A549 (cell line): ENCODE data around the gene CDX2. TPM values are rescaled to one million over a fixed set of nuclear protein-coding genes. Genes with fewer than 3 reads are reported as not detected.

ENCODE experiments used
- ATAC-seq, 2 experiments: fragments of 200-7000 bp in 1 of 2; fragments of >200 bp in 1 of 2; cut with Nextera tagmentation in 1 of 2; cut with Tn5 transposase in 1 of 2; 3 replicates each; pipeline versions ENCODE4 v1.8.0 to v1.9.1; 2018 to 2020; ENCODE audit warnings: mild to moderate bottlenecking in 1 of 2, moderate library complexity in 1 of 2
- CTCF ChIA-PET: fragments of 300-600 bp; sonication (Branson Sonifier 250); formaldehyde crosslinking; extraction: SDS; loops from one replicate; lab custom pipeline; 2021; ENCODE audit warnings: antibody characterized with exemption, inconsistent platforms; lab: Yijun Ruan, JAX
- POLR2A ChIA-PET: fragments of 350-600 bp; formaldehyde crosslinking; extraction: SDS; loops from one replicate; lab custom pipeline; 2021; ENCODE audit warnings: antibody characterized with exemption, inconsistent platforms; lab: Yijun Ruan, JAX
- DNase-seq, 2 experiments: peaks; one replicate each; pipeline versions ENCODE4 v3.0.0 to v3.0.0-alpha.2; 2011 to 2016; ENCODE audit warnings: low read depth in 1 of 2, low spot score in 1 of 2
- FAIRE-seq: peaks from 2 replicates; lab custom pipeline; 2011; peaks lifted over from hg19 to GRCh38; lab: Jason Lieb, UNC
- H3K27ac ChIP-seq, 2 experiments: fragments of >200 bp; sonication (Bioruptor Twin); formaldehyde crosslinking; 3 replicates each; pipeline ENCODE4 v1.5.1; 2016 to 2017
- H3K4me1 ChIP-seq: fragments of >200 bp; sonication (Bioruptor Twin); formaldehyde crosslinking; 3 replicates; pipeline ENCODE4 v1.6.1; 2016
- H3K4me2 ChIP-seq: fragments of >200 bp; sonication (Bioruptor Twin); formaldehyde crosslinking; 3 replicates; pipeline ENCODE4 v1.6.1; 2016
- H3K4me3 ChIP-seq: fragments of >200 bp; sonication (Bioruptor Twin); formaldehyde crosslinking; 3 replicates; pipeline ENCODE4 v1.5.1; 2016
- H3K9me3 ChIP-seq: fragments of >200 bp; sonication (Bioruptor Twin); formaldehyde crosslinking; 3 replicates; pipeline ENCODE4 v1.6.1; 2016
- BHLHE40 ChIP-seq: IDR thresholded peaks from 2 replicates; pipeline ENCODE4 v1.6.1; 2012; ENCODE audit warnings: low read depth, low read length, inconsistent platforms
- E2F6 ChIP-seq: IDR thresholded peaks from 2 replicates; pipeline ENCODE4 v1.6.1; 2012; ENCODE audit warnings: low read depth, borderline replicate concordance
- EHF ChIP-seq: fragments of 250-450 bp; sonication (Bioruptor Pico); IDR thresholded peaks from 2 replicates; pipeline ENCODE4 v1.5.0; 2020; ENCODE audit warnings: mild to moderate bottlenecking
- ESRRA ChIP-seq: fragments of 150-350 bp; IDR thresholded peaks from 2 replicates; pipeline ENCODE4 v1.6.1; 2014; ENCODE audit warnings: mild to moderate bottlenecking, low read length, borderline replicate concordance
- FOSB ChIP-seq: fragments of 250-450 bp; sonication (Bioruptor Pico); IDR thresholded peaks from 2 replicates; pipeline ENCODE4 v1.5.0; 2020; ENCODE audit warnings: mild to moderate bottlenecking, moderate library complexity
- GATA3 ChIP-seq: IDR thresholded peaks from 2 replicates; pipeline ENCODE4 v1.6.1; 2012; ENCODE audit warnings: borderline replicate concordance
- HDAC2 ChIP-seq: fragments of 200-600 bp; sonication (generic); IDR thresholded peaks from 2 replicates; pipeline ENCODE4 v1.6.1; 2016
- HMGXB4 ChIP-seq: fragments of 250-450 bp; sonication (Bioruptor Pico); IDR thresholded peaks from 2 replicates; pipeline ENCODE4 v1.5.0; 2021; ENCODE audit warnings: mild to moderate bottlenecking, moderate library complexity, borderline replicate concordance
- HOXB5 ChIP-seq: fragments of 250-450 bp; sonication (Bioruptor Pico); IDR thresholded peaks from 2 replicates; pipeline ENCODE4 v1.5.0; 2020; ENCODE audit warnings: mild to moderate bottlenecking, moderate library complexity
- JUNB ChIP-seq: fragments of >200 bp; sonication (Bioruptor Twin); formaldehyde crosslinking; IDR thresholded peaks from 2 replicates; pipeline ENCODE4 v1.6.1; 2016
- KDM1A ChIP-seq: fragments of 200-600 bp; sonication (generic); IDR thresholded peaks from 2 replicates; pipeline ENCODE4 v1.6.1; 2016; ENCODE audit warnings: low read depth, mild to moderate bottlenecking
- KDM5A ChIP-seq: fragments of 200-600 bp; sonication (generic); IDR thresholded peaks from 2 replicates; pipeline ENCODE4 v1.6.1; 2016; ENCODE audit warnings: antibody characterized with exemption, mild to moderate bottlenecking
- MAFK ChIP-seq: fragments of 450-650 bp; IDR thresholded peaks from 2 replicates; pipeline ENCODE4 v1.6.1; 2014; ENCODE audit not compliant: partially characterized antibody
- MAZ ChIP-seq: fragments of 150-350 bp; IDR thresholded peaks from 2 replicates; pipeline ENCODE4 v1.6.1; 2014; ENCODE audit warnings: antibody characterized with exemption, low read depth, low read length, borderline replicate concordance
- MYC ChIP-seq: IDR thresholded peaks from 2 replicates; pipeline ENCODE4 v1.6.1; 2012; ENCODE audit warnings: mild to moderate bottlenecking, inconsistent platforms, low read length, improper control_type of control experiment, borderline replicate concordance
- NFE2L2 ChIP-seq: fragments of 150-350 bp; conservative IDR thresholded peaks from 2 replicates; pipeline ENCODE4 v1.6.1; 2014; ENCODE audit warnings: low read length
- NR3C1 ChIP-seq: fragments of >200 bp; sonication (Bioruptor Twin); formaldehyde crosslinking; IDR thresholded peaks from 3 replicates; pipeline ENCODE4 v1.6.1; 2017
- PHF8 ChIP-seq: fragments of 200-600 bp; sonication (generic); IDR thresholded peaks from 2 replicates; pipeline ENCODE4 v1.6.1; 2016; ENCODE audit warnings: low read depth, mild to moderate bottlenecking, antibody characterized with exemption, moderate library complexity, borderline replicate concordance
- POLR2A ChIP-seq: IDR thresholded peaks from 2 replicates; pipeline ENCODE4 v1.6.1; 2012; ENCODE audit warnings: mild to moderate bottlenecking, low read length
- RCOR1 ChIP-seq: fragments of 150-350 bp; IDR thresholded peaks from 2 replicates; pipeline ENCODE4 v1.6.1; 2014; ENCODE audit warnings: antibody characterized with exemption, low read length, low read depth
- RFX5 ChIP-seq: fragments of 450-650 bp; IDR thresholded peaks from 2 replicates; pipeline ENCODE4 v1.7.1; 2014; ENCODE audit warnings: antibody characterized with exemption, mild to moderate bottlenecking, moderate library complexity
- SREBF2 ChIP-seq: fragments of 450-650 bp; IDR thresholded peaks from 2 replicates; pipeline ENCODE4 v1.6.1; 2014; ENCODE audit warnings: mild to moderate bottlenecking, moderate library complexity
- USF2 ChIP-seq: fragments of 450-650 bp; IDR thresholded peaks from 2 replicates; pipeline ENCODE4 v1.6.1; 2014; ENCODE audit warnings: antibody characterized with exemption
- ZC3H11A ChIP-seq: fragments of 450-650 bp; IDR thresholded peaks from 2 replicates; pipeline ENCODE4 v1.6.1; 2014; ENCODE audit warnings: antibody characterized with exemption, mild to moderate bottlenecking
- ZNF302 ChIP-seq: fragments of 250-450 bp; sonication (Bioruptor Pico); IDR thresholded peaks from 2 replicates; pipeline ENCODE4 v1.9.0; 2021; ENCODE audit warnings: inconsistent platforms, mild to moderate bottlenecking, moderate library complexity
- WGBS: methylation state at CpG from one replicate; pipeline ENCODE4 v1.1.6; 2017; ENCODE audit errors: missing lambda C conversion rate; 5-methylcytosine and 5-hydroxymethylcytosine counted together
- polyA minus RNA-seq: library from RNA; depleted of rRNA, polyadenylated mRNA; stranded (reverse); fragments of >200 nt; gene quantifications from 2 replicates; pipeline ENCODE4 v1.2.3, GENCODE V29; 2011; rRNA and poly(A)+ RNA removed
- polyA plus RNA-seq, 4 experiments: library from polyadenylated mRNA; depleted of rRNA in 3 of 4; stranded (reverse); fragments of >200 nt; fragmentation: RNase III in 1 of 4; extraction: RNeasy Plus Mini Kit Qiagen cat#74134 plus additional on column Dnase treatment in 1 of 4; gene quantifications; 2 replicates in 3 of 4; 3 replicates in 1 of 4; pipeline ENCODE4 v1.2.3, GENCODE V29; 2011 to 2017
- TF ChIP-seq, protein P1 (sequence below): fragments of 150-350 bp; IDR thresholded peaks from 2 replicates; pipeline ENCODE4 v1.6.1; 2014; ENCODE audit warnings: low read depth, mild to moderate bottlenecking, low read length
- TF ChIP-seq, protein P2 (sequence below): IDR thresholded peaks from 2 replicates; pipeline ENCODE4 v1.6.1; 2012

The CDX2 gene
- polyA plus RNA-seq (2011; rRNA removed) = 0.14 and 0.17 TPM in 2 replicates
- 0.75 and 0.87 TPM in 2 replicates for polyA plus RNA-seq (2012; cell fraction: cytosol; rRNA removed)
- polyA plus RNA-seq (2012; cell fraction: nucleus; rRNA removed) = 0.78 and 1.0 TPM in 2 replicates
- polyA plus RNA-seq (2017; fragmentation: RNase III; extraction: RNeasy Plus Mini Kit Qiagen cat#74134 plus additional on column Dnase treatment) = 0.19 to 0.34 TPM (median 0.20 TPM) in 3 replicates
- 0.29 TPM in 1 of 2 replicates, not detected in the other for polyA minus RNA-seq

DNA sequence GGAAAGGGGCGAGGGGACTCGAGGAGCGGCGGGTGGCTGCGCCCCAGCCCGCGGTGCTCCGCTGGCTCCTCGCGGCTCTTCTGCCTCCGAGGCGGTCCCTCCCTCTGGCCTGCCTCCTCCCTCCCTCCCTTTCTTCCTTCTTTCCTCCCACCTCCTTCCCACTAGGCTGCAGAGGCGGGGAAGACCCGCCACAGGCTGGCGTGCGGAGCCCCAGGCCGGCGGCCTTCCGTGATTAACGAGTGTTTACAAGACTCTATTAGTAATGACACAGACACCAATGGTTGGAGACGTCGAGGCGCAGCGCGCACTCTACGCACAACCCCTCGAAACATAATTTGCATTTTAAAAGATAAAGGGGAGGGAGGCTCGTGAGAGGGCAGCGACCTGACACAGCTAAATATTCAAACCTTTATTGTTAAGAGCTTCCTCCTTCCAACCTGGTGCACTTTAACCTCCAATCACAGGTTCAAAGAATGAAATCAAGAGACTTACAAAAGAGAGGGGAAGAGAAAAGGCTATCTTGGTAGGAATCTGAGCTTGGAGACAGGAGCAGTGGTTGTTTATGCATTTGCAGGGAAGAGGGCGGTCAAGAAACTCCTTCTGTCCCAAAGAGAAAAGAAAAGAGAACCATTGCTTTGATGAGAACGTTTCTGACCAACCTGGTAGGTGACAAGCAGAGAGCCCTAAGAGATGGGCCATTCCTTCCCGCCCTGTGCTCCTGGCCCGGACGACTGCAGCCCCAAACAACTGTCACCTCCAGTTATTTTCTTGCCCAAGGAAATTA is at the start of gene CDX2:
Gene CDX2, minus strand, starts transcription at position 234 of the 784 bp plus-strand sequence. CDS start 309 bp downstream, outside the sequence.
- TF ChIP-seq MAZ = no peak
- no peak for TF ChIP-seq USF2
- TF ChIP-seq BHLHE40 = no peak
- no peak for TF ChIP-seq NFE2L2
- no peak for TF ChIP-seq KDM1A
- TF ChIP-seq POLR2A = peak; percentile 60
- WGBS = 54% methylated on average over 22 of the region's 34 CpGs
- CTCF ChIA-PET = interaction anchor here (1.4 to 6.3 kb wide), 6 partner anchors 14 to 595 kb away, joined by 4 to 32 read pairs (median 6); no protein-coding TSS in a partner anchor
- H3K4me2 ChIP-seq = peak within 1 kb of the TSS; percentile 96
- peak within 1 kb of the TSS; percentile 36 to 79; a peak in 4 of 6 replicates for H3K27ac ChIP-seq
- POLR2A ChIA-PET = interaction anchor here (1.6 kb wide), 1 partner anchor 15 kb away, joined by 7 read pairs; no protein-coding TSS in a partner anchor
- FAIRE-seq (no peak), DNase-seq (peak in 1 of 2 experiments; percentile 16), ATAC-seq (peak; percentile 27 to 64; a peak in 4 of 6 replicates)
- H3K4me1 ChIP-seq = no peaks in the 10 kb centered on the region
- H3K4me3 ChIP-seq = peak within 1 kb of the TSS; percentile 56
- H3K9me3 ChIP-seq = no peaks in the 10 kb centered on the region

GRCh38 chr13:28014301-28014700 is 45.2 kb upstream of the CDX2 start:
- FAIRE-seq (no peak), DNase-seq (no peak), ATAC-seq (no peak)
- Histone ChIP-seq H3K4me3 (no peak overlapping the region), H3K4me1 (no peaks in the 10 kb centered on the region), H3K4me2 (no peak overlapping the region), H3K27ac (no peak overlapping the region), H3K9me3 (no peaks in the 10 kb centered on the region)
- no peak for TF ChIP-seq PHF8
- no peak for TF ChIP-seq FOSB (CRISPR knock-in tag)
- TF ChIP-seq KDM5A = no peak
- no peak for TF ChIP-seq RFX5
- no peak for TF ChIP-seq MYC
- no peak for TF ChIP-seq JUNB
- no peak for TF ChIP-seq EHF (CRISPR knock-in tag)
- no peak for TF ChIP-seq USF2
- TF ChIP-seq GATA3 = no peak
- no peak for TF ChIP-seq ZNF302
- TF ChIP-seq NFE2L2 = no peak
- WGBS = 32% methylated on average over 3 of the region's 3 CpGs
- CTCF ChIA-PET = no interaction called here
- POLR2A ChIA-PET = interaction anchor here (0.6 kb wide), 1 partner anchor 21 kb away, joined by 3 read pairs; no protein-coding TSS in a partner anchor

GRCh38 chr13:28013482-28013881 is 44.4 kb upstream of the CDX2 start:
- 32% methylated on average over 1 of the region's 1 CpG for WGBS
- no peaks in the 10 kb centered on the region for H3K9me3 ChIP-seq
- TF ChIP-seq FOSB (CRISPR knock-in tag) = no peak
- TF ChIP-seq NR3C1 = no peak
- TF ChIP-seq E2F6 = no peak
- TF ChIP-seq RCOR1 = no peak
- no peak for TF ChIP-seq ZC3H11A
- TF ChIP-seq HOXB5 (CRISPR knock-in tag) = no peak
- no peak for TF ChIP-seq ESRRA
- TF ChIP-seq PHF8 = no peak
- TF ChIP-seq EHF (CRISPR knock-in tag) = no peak
- no peak for TF ChIP-seq HDAC2
- TF ChIP-seq MAFK = no peak
- TF ChIP-seq HMGXB4 (CRISPR knock-in tag) = no peak
- TF ChIP-seq, protein P1, sequence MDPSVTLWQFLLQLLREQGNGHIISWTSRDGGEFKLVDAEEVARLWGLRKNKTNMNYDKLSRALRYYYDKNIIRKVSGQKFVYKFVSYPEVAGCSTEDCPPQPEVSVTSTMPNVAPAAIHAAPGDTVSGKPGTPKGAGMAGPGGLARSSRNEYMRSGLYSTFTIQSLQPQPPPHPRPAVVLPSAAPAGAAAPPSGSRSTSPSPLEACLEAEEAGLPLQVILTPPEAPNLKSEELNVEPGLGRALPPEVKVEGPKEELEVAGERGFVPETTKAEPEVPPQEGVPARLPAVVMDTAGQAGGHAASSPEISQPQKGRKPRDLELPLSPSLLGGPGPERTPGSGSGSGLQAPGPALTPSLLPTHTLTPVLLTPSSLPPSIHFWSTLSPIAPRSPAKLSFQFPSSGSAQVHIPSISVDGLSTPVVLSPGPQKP = no peak
- TF ChIP-seq, protein P2, sequence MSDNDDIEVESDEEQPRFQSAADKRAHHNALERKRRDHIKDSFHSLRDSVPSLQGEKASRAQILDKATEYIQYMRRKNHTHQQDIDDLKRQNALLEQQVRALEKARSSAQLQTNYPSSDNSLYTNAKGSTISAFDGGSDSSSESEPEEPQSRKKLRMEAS = no peak
- TF ChIP-seq SREBF2 = no peak
- TF ChIP-seq, all 56 proteins: peak for 0

More at GRCh38 chr13:28013482-28013881, 44.4 kb upstream of the CDX2 start:
- FAIRE-seq (no peak), ATAC-seq (no peak), DNase-seq (no peak)
- H3K4me3 ChIP-seq = no peak overlapping the region
- ChIA-PET POLR2A (no interaction called here), CTCF (no interaction called here)
- no peak overlapping the region for H3K27ac ChIP-seq
- no peak overlapping the region for H3K4me2 ChIP-seq
- no peaks in the 10 kb centered on the region for H3K4me1 ChIP-seq
